Testis (tissue), 3 donors: ENCODE measurements around the gene AGBL4. TPM values are rescaled to one million over a fixed set of nuclear protein-coding genes. Genes with fewer than 3 reads are reported as not detected.

ENCODE experiments used
- DNase-seq: peaks from one replicate; pipeline ENCODE4 v3.0.0-alpha.2; 2019
- H3K27ac ChIP-seq, 2 donors: fragments of 200-600 bp; sonication (generic); one replicate each; pipeline ENCODE4 v1.5.1; 2019
- H3K27me3 ChIP-seq: fragments of 200-600 bp; sonication (generic); one replicate; pipeline ENCODE4 v1.5.1; 2019
- H3K36me3 ChIP-seq: fragments of 200-600 bp; sonication (generic); one replicate; pipeline ENCODE4 v1.5.1; 2017; ENCODE audit warnings: low read depth; ENCODE audit errors: missing control alignments
- H3K4me1 ChIP-seq: fragments of 200-600 bp; sonication (generic); one replicate; pipeline ENCODE4 v1.5.1; 2019
- H3K4me3 ChIP-seq, 2 donors: fragments of 200-600 bp; sonication (generic); one replicate each; pipeline ENCODE4 v1.5.1; 2017 to 2019
- H3K9me3 ChIP-seq: fragments of 200-600 bp; sonication (generic); one replicate; pipeline ENCODE4 v1.5.1; 2017
- CTCF ChIP-seq, 3 experiments: fragments of 450-650 bp in 2 of 3; fragments of 200-600 bp in 1 of 3; sonication (generic) in 1 of 3; IDR thresholded peaks; one replicate each; pipeline ENCODE4 v1.5.1; 2016 to 2019; ENCODE audit warnings: antibody characterized with exemption in 3 of 3, mild to moderate bottlenecking in 2 of 3, moderate library complexity in 1 of 3
- POLR2A ChIP-seq: fragments of 450-650 bp; IDR thresholded peaks from one replicate; pipeline ENCODE4 v1.6.1; 2017; ENCODE audit warnings: antibody characterized with exemption, mild to moderate bottlenecking, moderate library complexity
- WGBS, 2 donors: methylation state at CpG; one replicate each; pipeline ENCODE4 v1.1.5; 2018; 5-methylcytosine and 5-hydroxymethylcytosine counted together
- intact Hi-C: fragments of 100-400 bp; cut with DNase I; formaldehyde crosslinking; loops from one replicate; pipeline ENCODE4 v1.15.1; 2023; ENCODE audit warnings: low total_unique reads
- polyA plus RNA-seq: library from polyadenylated mRNA; stranded (reverse); fragments of 350-450 nt; fragmentation: Illumina TruSeq; extraction: RNeasy Lipid Tissue Mini Kit (QIAGEN cat#74804); gene quantifications from one replicate; pipeline ENCODE4 v1.2.3, GENCODE V29; 2014; ENCODE audit warnings: low read depth, low replicate concordance; ENCODE audit not compliant: insufficient read depth
- total RNA-seq, 2 donors: library from RNA; depleted of rRNA; stranded (reverse); fragments of >200 nt; gene quantifications; one replicate each; pipeline ENCODE4 v1.2.3, GENCODE V29; 2016

The AGBL4 gene
- total and polyA plus RNA-seq, 3 donors from 2014 or later, result 3.3 to 6.9 (median 5.8) TPM

DNA sequence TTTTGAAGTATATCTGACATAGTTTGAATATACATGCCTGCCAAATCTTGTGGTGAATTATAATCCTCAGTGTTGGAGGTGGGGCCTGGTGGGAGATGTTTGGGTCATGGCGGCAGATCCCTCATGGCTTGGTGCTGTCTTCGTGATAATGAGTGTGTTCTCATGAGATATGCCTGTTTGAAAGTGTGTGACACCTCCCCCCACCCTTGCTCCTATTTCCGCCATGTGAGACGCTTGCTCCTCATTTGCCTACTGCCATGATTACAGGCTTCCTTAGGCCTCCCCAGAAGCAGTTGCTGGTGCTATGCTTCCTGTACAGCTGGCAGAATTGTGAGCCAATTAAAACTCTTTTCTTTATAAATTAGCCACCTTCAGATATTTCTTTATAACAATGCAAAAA is 810.5 kb downstream of the AGBL4 start:
- DNase-seq, result no peak
- Histone ChIP-seq H3K9me3 (no peaks in the 10 kb centered on the region), H3K4me3 (no peak overlapping the region), H3K27ac (no peak overlapping the region), H3K4me1 (no peaks in the 10 kb centered on the region), H3K36me3 (no peaks in the 10 kb centered on the region), H3K27me3 (no peaks in the 10 kb centered on the region)
- TF ChIP-seq CTCF (IDR thresholded peaks at IDR 0.05), result no peak
- no peak for TF ChIP-seq POLR2A
- intact Hi-C loops, result no loop called here
- WGBS, 2 donors, result 78 to 86% methylated on average over 4 of the region's 4 CpGs

- intact Hi-C loops, result no loop called here
- Histone ChIP-seq H3K4me1 (no peaks in the 10 kb centered on the region), H3K27ac (no peak overlapping the region), H3K4me3 (no peak overlapping the region), H3K36me3 (no peaks in the 10 kb centered on the region), H3K9me3 (no peaks in the 10 kb centered on the region), H3K27me3 (no peaks in the 10 kb centered on the region)
- no peak for DNase-seq
- TF ChIP-seq POLR2A, result no peak
- TF ChIP-seq CTCF (IDR thresholded peaks at IDR 0.05), result no peak
- 85 to 94% methylated on average over 4 of the region's 4 CpGs for WGBS, 2 donors
These were observed 815.0 kb downstream of the AGBL4 start for GRCh38 chr1:49208712-49209111.

DNA sequence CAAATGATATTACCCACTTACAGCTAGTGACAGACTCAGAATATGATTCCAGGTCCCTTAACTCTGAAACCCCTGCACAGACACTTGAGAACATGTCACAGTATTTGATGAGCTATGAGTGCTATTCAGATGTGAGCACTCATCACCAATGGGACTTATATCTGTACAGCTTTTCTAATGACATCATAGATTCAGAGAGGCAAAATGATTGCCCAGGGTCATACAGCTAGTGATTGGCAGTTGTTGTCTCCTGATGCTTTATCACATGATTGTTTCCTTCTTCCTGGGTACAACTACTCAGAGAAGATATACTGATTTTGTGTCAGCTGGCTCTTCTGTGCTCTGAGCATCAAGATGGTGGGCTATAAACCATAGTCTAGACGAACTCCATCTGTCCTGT is 819.0 kb downstream of the AGBL4 start:
- no peaks in the 10 kb centered on the region for H3K4me1 ChIP-seq
- H3K4me3 ChIP-seq, result no peak overlapping the region
- H3K9me3 ChIP-seq, result no peaks in the 10 kb centered on the region
- no peak overlapping the region for H3K27ac ChIP-seq
- intact Hi-C loops, result no loop called here
- TF ChIP-seq POLR2A (no peak), CTCF (IDR thresholded peaks at IDR 0.05) (no peak)
- 59 to 66% methylated on average over 1 of the region's 1 CpG for WGBS, 2 donors
- no peaks in the 10 kb centered on the region for H3K27me3 ChIP-seq
- no peak for DNase-seq
- H3K36me3 ChIP-seq, result no peaks in the 10 kb centered on the region

DNA sequence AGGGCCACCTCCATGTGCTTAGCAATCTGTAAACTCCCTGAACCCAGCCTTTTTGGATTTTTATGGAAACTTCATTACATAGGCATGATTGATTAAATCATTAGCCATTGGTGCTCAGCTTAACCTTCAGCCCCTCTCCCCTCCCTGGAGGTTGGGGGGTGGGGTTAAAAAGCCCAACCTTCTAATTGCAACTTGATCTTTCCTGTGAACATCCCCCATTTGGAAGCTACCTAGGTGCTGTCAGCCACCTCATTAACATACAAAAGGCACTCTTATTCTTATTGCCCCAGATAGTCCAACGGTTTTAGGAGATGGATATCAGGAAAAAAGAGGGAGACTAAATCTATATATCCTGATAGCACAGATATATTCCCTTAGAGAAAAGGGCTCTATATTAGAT is 823.0 kb downstream of the AGBL4 start:
- WGBS, 2 donors, result 27 to 53% methylated on average over 1 of the region's 1 CpG
- TF ChIP-seq POLR2A (no peak), CTCF (IDR thresholded peaks at IDR 0.05) (no peak)
- no peaks in the 10 kb centered on the region for H3K9me3 ChIP-seq
- no peaks in the 10 kb centered on the region for H3K4me1 ChIP-seq
- no peaks in the 10 kb centered on the region for H3K36me3 ChIP-seq
- H3K27ac ChIP-seq, result no peak overlapping the region
- intact Hi-C loops, result no loop called here
- DNase-seq, result no peak
- no peak overlapping the region for H3K4me3 ChIP-seq
- H3K27me3 ChIP-seq, result no peaks in the 10 kb centered on the region

GRCh38 chr1:49199564-49199963 is 824.2 kb downstream of the AGBL4 start:
- TF ChIP-seq CTCF (IDR thresholded peaks at IDR 0.05) (no peak), POLR2A (no peak)
- H3K36me3 ChIP-seq, result no peaks in the 10 kb centered on the region
- H3K27ac ChIP-seq, result no peak overlapping the region
- intact Hi-C loops, result no loop called here
- H3K4me1 ChIP-seq, result no peaks in the 10 kb centered on the region
- H3K27me3 ChIP-seq, result no peaks in the 10 kb centered on the region
- no peak overlapping the region for H3K4me3 ChIP-seq
- no peak for DNase-seq
- H3K9me3 ChIP-seq, result no peaks in the 10 kb centered on the region
